RWPE1 (cell line): ENCODE data around the gene CRACR2A.

ENCODE experiments used
- CTCF ChIA-PET: fragments of 350-600 bp; sonication (Branson Sonifier 250); formaldehyde crosslinking; extraction: SDS; loops from one replicate; lab custom pipeline; 2021; lab: Yijun Ruan, JAX
- POLR2A ChIA-PET: fragments of 400-600 bp; formaldehyde crosslinking; extraction: SDS; loops from one replicate; lab custom pipeline; 2020; ENCODE audit warnings: antibody characterized with exemption; ENCODE audit not compliant: low non-redundant PET; lab: Yijun Ruan, JAX
- DNase-seq: peaks from one replicate; pipeline ENCODE4 v3.0.0; 2012; ENCODE audit warnings: low spot score
- H3K27ac ChIP-seq: fragments of 450-650 bp; 2 replicates; pipeline ENCODE4 v1.5.1; 2017
- CTCF ChIP-seq: fragments of 450-650 bp; conservative IDR thresholded peaks from 2 replicates; pipeline ENCODE4 v1.5.1; 2017; ENCODE audit warnings: low read depth, mild to moderate bottlenecking

Gene CRACR2A

GRCh38 chr12:3727877-3728632 is 24.9 kb downstream of the CRACR2A start:
- no peak for DNase-seq
- ChIA-PET CTCF (interaction anchor here (0.7 kb wide), 1 partner anchor 482 kb away, joined by 4 read pairs; no protein-coding TSS in a partner anchor), POLR2A (no interaction called here)
- TF ChIP-seq CTCF = no peak
- no peak overlapping the region for H3K27ac ChIP-seq

GRCh38 chr12:3727354-3727753 is 25.6 kb downstream of the CRACR2A start:
- ChIA-PET POLR2A (no interaction called here), CTCF (interaction anchor here (0.6 kb wide), 1 partner anchor 1954 kb away, joined by 4 read pairs; no protein-coding TSS in a partner anchor)
- H3K27ac ChIP-seq = no peak overlapping the region
- no peak for TF ChIP-seq CTCF
- no peak for DNase-seq

GRCh38 chr12:3726456-3726855 is 26.5 kb downstream of the CRACR2A start:
- no peak for TF ChIP-seq CTCF
- no peak for DNase-seq
- POLR2A ChIA-PET = no interaction called here
- H3K27ac ChIP-seq = no peak overlapping the region
- CTCF ChIA-PET = no interaction called here

GRCh38 chr12:3725388-3726115 is 27.4 kb downstream of the CRACR2A start:
- H3K27ac ChIP-seq = no peak overlapping the region
- POLR2A ChIA-PET = interaction anchor here (0.6 kb wide), 1 partner anchor 30 kb away, joined by 3 read pairs; no protein-coding TSS in a partner anchor
- no peak for TF ChIP-seq CTCF
- no peak for DNase-seq
- CTCF ChIA-PET = interaction anchor here (0.6 kb wide), 1 partner anchor 451 kb away, joined by 3 read pairs; no protein-coding TSS in a partner anchor

- ChIA-PET CTCF (interaction anchor here (0.6 kb wide), 1 partner anchor 45 kb away, joined by 4 read pairs; no protein-coding TSS in a partner anchor), POLR2A (no interaction called here)
- no peak overlapping the region for H3K27ac ChIP-seq
- TF ChIP-seq CTCF = no peak
- DNase-seq = no peak
Observed at GRCh38 chr12:3723916-3724805, 28.7 kb downstream of the CRACR2A start.

GRCh38 chr12:3722368-3722767 is 30.5 kb downstream of the CRACR2A start:
- POLR2A ChIA-PET = no interaction called here
- TF ChIP-seq CTCF = no peak
- no peak for DNase-seq
- H3K27ac ChIP-seq = no peak overlapping the region
- CTCF ChIA-PET = no interaction called here
